ENCODE results near the gene TNFRSF6B.
A peak's percentile ranks its signal among the peaks of the same experiment; 100 is the strongest.

The TNFRSF6B gene

DNA sequence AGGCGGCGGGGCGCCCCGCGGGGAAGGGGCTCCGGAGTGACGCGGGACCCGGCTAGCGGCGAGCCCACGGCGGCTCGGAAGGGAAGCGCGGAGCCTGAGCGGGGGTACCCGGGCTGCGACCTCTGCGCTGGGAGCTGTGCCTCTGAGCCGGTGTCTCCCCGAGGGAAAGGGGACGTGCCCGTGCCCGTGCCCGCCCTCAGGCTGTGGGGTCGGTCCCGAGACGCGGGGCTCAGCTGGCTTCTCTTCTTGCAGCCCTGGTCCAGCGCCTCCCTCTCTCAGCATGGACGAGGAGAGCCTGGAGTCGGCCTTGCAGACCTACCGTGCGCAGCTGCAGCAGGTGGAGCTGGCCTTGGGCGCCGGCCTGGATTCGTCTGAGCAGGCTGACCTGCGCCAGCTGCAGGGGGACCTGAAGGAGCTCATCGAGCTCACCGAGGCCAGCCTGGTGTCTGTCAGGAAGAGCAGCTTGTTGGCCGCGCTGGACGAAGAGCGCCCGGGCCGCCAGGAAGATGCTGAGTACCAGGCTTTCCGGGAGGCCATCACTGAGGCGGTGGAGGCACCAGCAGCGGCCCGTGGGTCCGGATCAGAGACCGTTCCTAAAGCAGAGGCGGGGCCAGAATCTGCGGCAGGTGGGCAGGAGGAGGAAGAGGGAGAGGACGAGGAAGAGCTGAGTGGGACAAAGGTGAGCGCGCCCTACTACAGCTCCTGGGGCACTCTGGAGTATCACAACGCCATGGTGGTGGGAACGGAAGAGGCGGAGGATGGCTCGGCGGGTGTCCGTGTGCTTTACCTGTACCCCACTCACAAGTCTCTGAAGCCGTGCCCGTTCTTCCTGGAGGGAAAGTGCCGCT, 12.1 kb downstream of the TNFRSF6B start:
- Histone ChIP-seq H3K4me1 (ENCODE audit: insufficient read depth, poor library complexity, severe bottlenecking) (peaks cover 11% of the 10 kb centered on the region), H3K4me3 (ENCODE audit: severe bottlenecking) (peak overlapping the region; percentile 72), H3K27ac (ENCODE audit: poor library complexity, severe bottlenecking) (peak overlapping the region; percentile 73), H3K9me3 (ENCODE audit: severe bottlenecking) (no peaks in the 10 kb centered on the region), H3K27me3 (ENCODE audit: insufficient read depth, poor library complexity, severe bottlenecking) (no peaks in the 10 kb centered on the region), H3K36me3 (ENCODE audit: low read depth) (peaks cover 77% of the 10 kb centered on the region)
- TF ChIP-seq, protein P1, sequence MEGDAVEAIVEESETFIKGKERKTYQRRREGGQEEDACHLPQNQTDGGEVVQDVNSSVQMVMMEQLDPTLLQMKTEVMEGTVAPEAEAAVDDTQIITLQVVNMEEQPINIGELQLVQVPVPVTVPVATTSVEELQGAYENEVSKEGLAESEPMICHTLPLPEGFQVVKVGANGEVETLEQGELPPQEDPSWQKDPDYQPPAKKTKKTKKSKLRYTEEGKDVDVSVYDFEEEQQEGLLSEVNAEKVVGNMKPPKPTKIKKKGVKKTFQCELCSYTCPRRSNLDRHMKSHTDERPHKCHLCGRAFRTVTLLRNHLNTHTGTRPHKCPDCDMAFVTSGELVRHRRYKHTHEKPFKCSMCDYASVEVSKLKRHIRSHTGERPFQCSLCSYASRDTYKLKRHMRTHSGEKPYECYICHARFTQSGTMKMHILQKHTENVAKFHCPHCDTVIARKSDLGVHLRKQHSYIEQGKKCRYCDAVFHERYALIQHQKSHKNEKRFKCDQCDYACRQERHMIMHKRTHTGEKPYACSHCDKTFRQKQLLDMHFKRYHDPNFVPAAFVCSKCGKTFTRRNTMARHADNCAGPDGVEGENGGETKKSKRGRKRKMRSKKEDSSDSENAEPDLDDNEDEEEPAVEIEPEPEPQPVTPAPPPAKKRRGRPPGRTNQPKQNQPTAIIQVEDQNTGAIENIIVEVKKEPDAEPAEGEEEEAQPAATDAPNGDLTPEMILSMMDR (IDR thresholded peaks at IDR 0.05; ENCODE audit: poor library complexity, severe bottlenecking): no peak
- peak; percentile 89 for DNase-seq (ENCODE audit: low spot score)
- no peak for ATAC-seq (ENCODE audit: low read depth)

- Histone ChIP-seq H3K9me3 (ENCODE audit: severe bottlenecking) (peaks cover 2% of the 10 kb centered on the region), H3K27me3 (ENCODE audit: insufficient read depth, poor library complexity, severe bottlenecking) (no peaks in the 10 kb centered on the region), H3K27ac (ENCODE audit: poor library complexity, severe bottlenecking) (no peak overlapping the region), H3K36me3 (ENCODE audit: low read depth) (peaks cover 82% of the 10 kb centered on the region), H3K4me3 (ENCODE audit: severe bottlenecking) (peak overlapping the region; percentile 72), H3K4me1 (ENCODE audit: insufficient read depth, poor library complexity, severe bottlenecking) (peaks cover 11% of the 10 kb centered on the region)
- DNase-seq (ENCODE audit: low spot score) (peak; percentile 74), ATAC-seq (ENCODE audit: low read depth) (no peak)
- TF ChIP-seq, protein P1 (IDR thresholded peaks at IDR 0.05; ENCODE audit: poor library complexity, severe bottlenecking): no peak
Measured at GRCh38 chr20:63709149-63709527, 12.7 kb downstream of the TNFRSF6B start.

DNA sequence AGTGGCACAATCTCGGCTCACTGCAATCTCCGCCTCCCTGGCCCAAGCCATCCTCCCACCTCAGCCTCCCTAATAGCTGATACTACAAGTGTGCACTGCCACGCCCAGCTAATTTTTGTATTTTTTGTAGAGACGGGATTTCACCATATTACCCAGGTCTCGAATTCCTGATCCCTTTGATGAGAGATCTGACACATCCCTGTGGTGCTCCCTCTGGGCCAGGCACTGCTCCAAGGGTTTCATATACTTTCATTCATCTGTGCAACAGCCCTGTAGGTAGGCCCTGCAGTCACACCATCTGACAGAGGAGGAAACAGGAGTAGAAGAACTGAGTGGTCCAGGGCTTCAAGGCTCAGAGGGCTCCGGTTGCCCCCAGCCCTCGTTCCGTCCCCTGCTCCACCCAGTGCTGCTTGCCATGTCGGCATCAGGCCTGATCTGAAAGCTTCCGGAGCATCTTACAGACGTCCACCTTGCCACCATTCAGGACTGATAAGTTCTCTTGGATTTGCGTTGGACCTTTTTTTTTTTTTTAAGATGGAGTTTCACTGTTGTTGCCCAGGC, 14.7 kb downstream of the TNFRSF6B start:
- H3K9me3 ChIP-seq (ENCODE audit: severe bottlenecking): peaks cover 10% of the 10 kb centered on the region
- ATAC-seq (ENCODE audit: low read depth) (no peak), DNase-seq (ENCODE audit: low spot score) (peak; percentile 65)
- H3K4me3 ChIP-seq (ENCODE audit: severe bottlenecking): no peak overlapping the region
- TF ChIP-seq, protein P1 (IDR thresholded peaks at IDR 0.05; ENCODE audit: poor library complexity, severe bottlenecking): no peak
- no peak overlapping the region for H3K27ac ChIP-seq (ENCODE audit: poor library complexity, severe bottlenecking)
- peaks cover 82% of the 10 kb centered on the region for H3K36me3 ChIP-seq (ENCODE audit: low read depth)
- H3K4me1 ChIP-seq (ENCODE audit: insufficient read depth, poor library complexity, severe bottlenecking): peaks cover 9% of the 10 kb centered on the region
- no peaks in the 10 kb centered on the region for H3K27me3 ChIP-seq (ENCODE audit: insufficient read depth, poor library complexity, severe bottlenecking)

DNA sequence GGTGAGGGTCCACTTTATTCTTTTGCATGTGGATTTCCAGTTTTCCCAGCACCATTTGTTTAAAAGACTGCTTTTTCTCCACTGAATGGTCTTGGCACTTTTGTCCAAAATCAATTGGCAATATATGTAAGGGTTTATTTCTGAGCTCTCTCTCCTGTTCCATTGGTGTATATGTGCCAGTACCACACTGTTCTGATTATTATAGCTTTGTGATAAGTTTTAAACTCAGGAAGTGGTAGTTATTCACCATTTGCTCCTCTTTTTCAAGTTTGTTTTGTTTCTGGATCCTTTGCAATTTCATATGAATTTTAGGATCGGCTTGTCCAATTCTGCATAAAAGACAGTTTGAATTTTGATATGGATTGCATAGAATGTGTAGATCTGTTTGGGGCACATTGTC, 15.7 kb downstream of the TNFRSF6B start:
- TF ChIP-seq, protein P1 (IDR thresholded peaks at IDR 0.05; ENCODE audit: poor library complexity, severe bottlenecking): no peak
- Histone ChIP-seq H3K9me3 (ENCODE audit: severe bottlenecking) (peaks cover 10% of the 10 kb centered on the region), H3K27me3 (ENCODE audit: insufficient read depth, poor library complexity, severe bottlenecking) (no peaks in the 10 kb centered on the region), H3K27ac (ENCODE audit: poor library complexity, severe bottlenecking) (no peak overlapping the region), H3K4me1 (ENCODE audit: insufficient read depth, poor library complexity, severe bottlenecking) (peaks cover 4% of the 10 kb centered on the region), H3K36me3 (ENCODE audit: low read depth) (peaks cover 86% of the 10 kb centered on the region), H3K4me3 (ENCODE audit: severe bottlenecking) (no peak overlapping the region)
- DNase-seq (ENCODE audit: low spot score) (no peak), ATAC-seq (ENCODE audit: low read depth) (no peak)

GRCh38 chr20:63714858-63715257, 18.4 kb downstream of the TNFRSF6B start:
- Histone ChIP-seq H3K27me3 (ENCODE audit: insufficient read depth, poor library complexity, severe bottlenecking) (no peaks in the 10 kb centered on the region), H3K4me1 (ENCODE audit: insufficient read depth, poor library complexity, severe bottlenecking) (no peaks in the 10 kb centered on the region), H3K9me3 (ENCODE audit: severe bottlenecking) (peaks cover 22% of the 10 kb centered on the region), H3K27ac (ENCODE audit: poor library complexity, severe bottlenecking) (no peak overlapping the region), H3K4me3 (ENCODE audit: severe bottlenecking) (no peak overlapping the region), H3K36me3 (ENCODE audit: low read depth) (peaks cover 100% of the 10 kb centered on the region)
- TF ChIP-seq, protein P1 (IDR thresholded peaks at IDR 0.05; ENCODE audit: poor library complexity, severe bottlenecking): no peak
- DNase-seq (ENCODE audit: low spot score): no peak
- no peak for ATAC-seq (ENCODE audit: low read depth)
